Activated T-cell treated with anti-CD3 and anti-CD28 coated beads for 4 hours (primary cell): ENCODE results near the gene HLA-E.
"Not testable (repeated sequence)": the region's sequence is repeated elsewhere in the genome, so short reads cannot be mapped to it uniquely, and the experiment has no call there.

Experiments
- DNase-seq: peaks from one replicate; pipeline ENCODE4 v3.0.0-alpha.2; 2020

The HLA-E gene

GRCh38 chr6:30481211-30481964, 7.9 kb upstream of the HLA-E start:
- DNase-seq = no peak

- DNase-seq = peak; percentile 82
These were observed 7.2 kb upstream of the HLA-E start for GRCh38 chr6:30481965-30482644.

- DNase-seq = peak; percentile 38
These were observed 5.5 kb upstream of the HLA-E start for GRCh38 chr6:30483677-30484279.

- no peak for DNase-seq
These were observed 4.1 kb upstream of the HLA-E start for GRCh38 chr6:30485236-30485635.

- no peak for DNase-seq
These were observed 1.4 kb upstream of the HLA-E start for GRCh38 chr6:30487926-30488325.

- DNase-seq = not testable (repeated sequence)
These were observed 620 bp upstream of the HLA-E start for GRCh38 chr6:30488697-30489080.

GRCh38 chr6:30490026-30490876, 942 bp downstream of the HLA-E start:
- peak; percentile 82 for DNase-seq

- not testable (repeated sequence) for DNase-seq
These were observed 2.1 kb downstream of the HLA-E start for GRCh38 chr6:30491291-30491953.

- DNase-seq = no peak
These were observed 3.0 kb downstream of the HLA-E start for GRCh38 chr6:30491991-30492952.

GRCh38 chr6:30493643-30494250, 4.4 kb downstream of the HLA-E start:
- no peak for DNase-seq

GRCh38 chr6:30494291-30494861, 5.1 kb downstream of the HLA-E start:
- no peak for DNase-seq

GRCh38 chr6:30495060-30495459, 5.8 kb downstream of the HLA-E start:
- DNase-seq = not testable (repeated sequence)

GRCh38 chr6:30495993-30496392, 6.7 kb downstream of the HLA-E start:
- no peak for DNase-seq

GRCh38 chr6:30497261-30497599, 7.9 kb downstream of the HLA-E start:
- DNase-seq = not testable (repeated sequence)

- DNase-seq = no peak
These were observed 8.4 kb downstream of the HLA-E start for GRCh38 chr6:30497714-30498113.

- not testable (repeated sequence) for DNase-seq
These were observed 9.4 kb downstream of the HLA-E start for GRCh38 chr6:30498705-30499104.

GRCh38 chr6:30500421-30501355, 11.4 kb downstream of the HLA-E start:
- no peak for DNase-seq

GRCh38 chr6:30507849-30508827, 18.8 kb downstream of the HLA-E start:
- no peak for DNase-seq
